HCT116 (cell line): ENCODE measurements around the gene HRH2.

ENCODE experiments used
- CBX3 ChIP-seq: IDR thresholded peaks from 2 replicates; pipeline ENCODE4 v1.6.1; 2012; ENCODE audit warnings: low read depth
- EGR1 ChIP-seq: IDR thresholded peaks from 2 replicates; pipeline ENCODE4 v1.6.1; 2012; ENCODE audit warnings: low read depth
- EZH2 ChIP-seq: fragments of 200-600 bp; sonication (generic); IDR thresholded peaks from 2 replicates; pipeline ENCODE4 v1.6.1; 2017; ENCODE audit warnings: antibody characterized with exemption, mixed run types
- EZH2phosphoT487 ChIP-seq: fragments of 200-600 bp; IDR thresholded peaks from 2 replicates; pipeline ENCODE4 v1.6.1; 2018; ENCODE audit warnings: antibody characterized with exemption, borderline replicate concordance
- FOSL1 ChIP-seq: IDR thresholded peaks from 2 replicates; pipeline ENCODE4 v1.6.1; 2012; ENCODE audit warnings: low read depth
- POLR2A ChIP-seq: IDR thresholded peaks from 2 replicates; pipeline ENCODE4 v1.7.0; 2011; ENCODE audit warnings: borderline replicate concordance; ENCODE audit not compliant: insufficient read depth, insufficient read length; ENCODE audit errors: extremely low read depth
- POLR2AphosphoS5 ChIP-seq: IDR thresholded peaks from 2 replicates; pipeline ENCODE4 v1.6.1; 2011; ENCODE audit warnings: mild to moderate bottlenecking, low read depth, low read length, moderate library complexity
- RAD21 ChIP-seq: IDR thresholded peaks from 2 replicates; pipeline ENCODE4 v1.6.1; 2012; ENCODE audit warnings: low read depth, mild to moderate bottlenecking
- SP1 ChIP-seq: IDR thresholded peaks from 2 replicates; pipeline ENCODE4 v1.6.1; 2012; ENCODE audit warnings: low read depth
- TCF7L2 ChIP-seq: IDR thresholded peaks from 2 replicates; pipeline ENCODE4 v1.7.0; 2011; ENCODE audit warnings: borderline replicate concordance, inconsistent platforms; ENCODE audit not compliant: insufficient read depth, insufficient read length; ENCODE audit errors: extremely low read depth
- YY1 ChIP-seq: IDR thresholded peaks from 2 replicates; pipeline ENCODE4 v1.6.1; 2011; ENCODE audit warnings: low read length, low read depth, moderate library complexity, mild to moderate bottlenecking; ENCODE audit not compliant: insufficient replicate concordance; ENCODE audit errors: extremely low read depth
- ZNF274 ChIP-seq: fragments of 200-500 bp; sonication (Bioruptor generic); IDR thresholded peaks from 2 replicates; pipeline ENCODE4 v1.6.1; 2014; ENCODE audit warnings: mild to moderate bottlenecking, low read depth, low read length, inconsistent platforms
- TF ChIP-seq, protein P1 (sequence below), 3 experiments: fragments of 200-600 bp in 1 of 3; sonication (generic) in 1 of 3; IDR thresholded peaks in 2 of 3; conservative IDR thresholded peaks in 1 of 3; 2 replicates each; pipeline ENCODE4 v1.5.1; 2012 to 2017; ENCODE audit warnings: low read depth in 2 of 3, low read length in 2 of 3, antibody characterized with exemption in 1 of 3, borderline replicate concordance in 1 of 3, control low read depth in 1 of 3, mild to moderate bottlenecking in 1 of 3, mixed read lengths in 1 of 3, mixed run types in 1 of 3, moderate library complexity in 1 of 3; ENCODE audit not compliant: insufficient read depth in 1 of 3

GRCh38 chr5:175731756-175732465, 74.0 kb downstream of the HRH2 start:
- TF ChIP-seq EZH2 (no peak), POLR2A (no peak), POLR2AphosphoS5 (no peak), ZNF274 (no peak), YY1 (no peak), SP1 (no peak), EGR1 (no peak), FOSL1 (no peak), TCF7L2 (no peak), CBX3 (no peak), EZH2phosphoT487 (no peak), RAD21 (no peak)
- TF ChIP-seq, protein P1, sequence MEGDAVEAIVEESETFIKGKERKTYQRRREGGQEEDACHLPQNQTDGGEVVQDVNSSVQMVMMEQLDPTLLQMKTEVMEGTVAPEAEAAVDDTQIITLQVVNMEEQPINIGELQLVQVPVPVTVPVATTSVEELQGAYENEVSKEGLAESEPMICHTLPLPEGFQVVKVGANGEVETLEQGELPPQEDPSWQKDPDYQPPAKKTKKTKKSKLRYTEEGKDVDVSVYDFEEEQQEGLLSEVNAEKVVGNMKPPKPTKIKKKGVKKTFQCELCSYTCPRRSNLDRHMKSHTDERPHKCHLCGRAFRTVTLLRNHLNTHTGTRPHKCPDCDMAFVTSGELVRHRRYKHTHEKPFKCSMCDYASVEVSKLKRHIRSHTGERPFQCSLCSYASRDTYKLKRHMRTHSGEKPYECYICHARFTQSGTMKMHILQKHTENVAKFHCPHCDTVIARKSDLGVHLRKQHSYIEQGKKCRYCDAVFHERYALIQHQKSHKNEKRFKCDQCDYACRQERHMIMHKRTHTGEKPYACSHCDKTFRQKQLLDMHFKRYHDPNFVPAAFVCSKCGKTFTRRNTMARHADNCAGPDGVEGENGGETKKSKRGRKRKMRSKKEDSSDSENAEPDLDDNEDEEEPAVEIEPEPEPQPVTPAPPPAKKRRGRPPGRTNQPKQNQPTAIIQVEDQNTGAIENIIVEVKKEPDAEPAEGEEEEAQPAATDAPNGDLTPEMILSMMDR (IDR thresholded peaks at IDR 0.05 in 2 of 3, conservative IDR thresholded peaks at IDR 0.05 in 1 of 3; ENCODE audit: borderline replicate concordance in 1 of 3, insufficient read depth in 1 of 3, low read depth in 2 of 3, low read length in 2 of 3): no peak
